H1 (cell line): ENCODE measurements around the gene SLC35E3. TPM values are rescaled to one million over a fixed set of nuclear protein-coding genes. Genes with fewer than 3 reads are reported as not detected.

Experiments
- CTCF ChIA-PET: fragments of 300-600 bp; sonication (Branson Sonifier 250); formaldehyde crosslinking; loops from one replicate; lab custom pipeline; 2021; ENCODE audit not compliant: partially characterized antibody; lab: Charles Lee
- POLR2A ChIA-PET: fragments of 300-600 bp; sonication (Branson Sonifier 250); formaldehyde crosslinking; loops from one replicate; lab custom pipeline; 2021; ENCODE audit warnings: inconsistent platforms; ENCODE audit not compliant: partially characterized antibody; lab: Charles Lee
- DNase-seq, 2 experiments: peaks; one replicate each; pipeline versions ENCODE4 v3.0.0 to v3.0.0-alpha.2; 2010 to 2022; ENCODE audit warnings: low spot score in 2 of 2, low read depth in 1 of 2, mixed read lengths in 1 of 2
- FAIRE-seq: peaks from 2 replicates; lab custom pipeline; 2011; peaks lifted over from hg19 to GRCh38; lab: Jason Lieb, UNC
- H2AFZ ChIP-seq: 2 replicates; pipeline ENCODE4 v1.8.1; 2012; ENCODE audit warnings: low read length, inconsistent platforms
- H2AK5ac ChIP-seq: 2 replicates; pipeline ENCODE4 v1.6.1; 2013; ENCODE audit warnings: low read depth, low read length
- H2BK120ac ChIP-seq: replicated peaks from 2 replicates; pipeline ENCODE3; 2013; ENCODE audit warnings: low read depth, low read length, inconsistent platforms
- H2BK12ac ChIP-seq: 2 replicates; pipeline ENCODE4 v1.6.1; 2013; ENCODE audit warnings: low read depth, low read length
- H2BK15ac ChIP-seq: 2 replicates; pipeline ENCODE4 v1.6.1; 2013; ENCODE audit warnings: low read length
- H2BK20ac ChIP-seq: 2 replicates; pipeline ENCODE4 v1.6.1; 2013; ENCODE audit warnings: low read length
- H2BK5ac ChIP-seq: 2 replicates; pipeline ENCODE4 v1.6.1; 2013; ENCODE audit warnings: low read depth, low read length
- H3K14ac ChIP-seq: 2 replicates; pipeline ENCODE4 v1.6.1; 2013; ENCODE audit warnings: inconsistent platforms; ENCODE audit not compliant: insufficient read length
- H3K18ac ChIP-seq: 2 replicates; pipeline ENCODE4 v1.6.1; 2013; ENCODE audit warnings: low read length; ENCODE audit errors: extremely low read depth
- H3K23ac ChIP-seq: 2 replicates; pipeline ENCODE4 v1.6.1; 2013; ENCODE audit warnings: inconsistent platforms; ENCODE audit not compliant: insufficient read length
- H3K23me2 ChIP-seq: 2 replicates; pipeline ENCODE4 v1.6.1; 2013; ENCODE audit warnings: low read depth, low read length
- H3K27ac ChIP-seq: 2 replicates; pipeline ENCODE4 v1.6.1; 2011; ENCODE audit warnings: low read depth, low read length, inconsistent platforms
- H3K27me3 ChIP-seq, 4 experiments: replicated peaks in 1 of 4; 1 replicate in 1 of 4; 2 replicates in 3 of 4; pipeline versions ENCODE4 v1.6.1 to v1.8.1; 2011 to 2013; ENCODE audit warnings: low read length in 3 of 4, mild to moderate bottlenecking in 3 of 4, inconsistent platforms in 2 of 4, mixed read lengths in 2 of 4, moderate library complexity in 1 of 4; ENCODE audit not compliant: control insufficient read depth in 3 of 4, insufficient read depth in 3 of 4; ENCODE audit errors: extremely low read depth in 1 of 4
- H3K36me3 ChIP-seq, 4 experiments: 2 replicates each; pipeline versions ENCODE4 v1.6.1 to v1.8.1; 2011 to 2013; ENCODE audit warnings: mild to moderate bottlenecking in 4 of 4, low read length in 3 of 4, moderate library complexity in 2 of 4, control low read depth in 1 of 4, inconsistent platforms in 1 of 4; ENCODE audit not compliant: insufficient read depth in 4 of 4, control insufficient read depth in 2 of 4
- H3K4ac ChIP-seq: replicated peaks from 2 replicates; pipeline ENCODE3; 2013; ENCODE audit warnings: low read length, low read depth, mixed read lengths, inconsistent platforms; ENCODE audit not compliant: insufficient read length
- H3K4me1 ChIP-seq, 4 experiments: replicated peaks in 1 of 4; 1 replicate in 1 of 4; 2 replicates in 3 of 4; pipeline versions ENCODE4 v1.6.1 to v1.8.1; 2011 to 2013; ENCODE audit warnings: low read length in 3 of 4, inconsistent platforms in 2 of 4, mixed read lengths in 1 of 4; ENCODE audit not compliant: insufficient read depth in 4 of 4, control insufficient read depth in 3 of 4
- H3K4me2 ChIP-seq, 2 experiments: 2 replicates each; pipeline versions ENCODE4 v1.6.1 to v1.8.1; 2011 to 2013; ENCODE audit warnings: low read depth in 2 of 2, low read length in 2 of 2, control low read depth in 1 of 2, inconsistent platforms in 1 of 2, mild to moderate bottlenecking in 1 of 2; ENCODE audit not compliant: insufficient read depth in 1 of 2
- H3K4me3 ChIP-seq, 4 experiments: fragments of 200-600, 300-600 bp in 1 of 4; sonication (generic), shearing (Covaris generic), sonication (Bioruptor Twin) in 1 of 4; 2 replicates each; pipeline versions ENCODE4 v1.5.1 to v1.8.1; 2011 to 2016; ENCODE audit warnings: low read length in 4 of 4, low read depth in 3 of 4, control low read depth in 2 of 4, inconsistent platforms in 2 of 4, mild to moderate bottlenecking in 2 of 4, mixed read lengths in 1 of 4, moderate library complexity in 1 of 4; ENCODE audit not compliant: insufficient read depth in 2 of 4; ENCODE audit errors: extremely low read depth in 1 of 4
- H3K56ac ChIP-seq: replicated peaks from 2 replicates; pipeline ENCODE3; 2013; ENCODE audit warnings: low read depth, mild to moderate bottlenecking, mixed read lengths, low read length, inconsistent platforms; ENCODE audit not compliant: insufficient read length
- H3K79me1 ChIP-seq: 2 replicates; pipeline ENCODE4 v1.6.1; 2013; ENCODE audit warnings: low read depth, low read length, control low read depth
- H3K79me2 ChIP-seq, 2 experiments: 2 replicates each; pipeline versions ENCODE4 v1.6.1 to v1.8.1; 2012 to 2013; ENCODE audit warnings: low read length in 2 of 2, mild to moderate bottlenecking in 2 of 2, inconsistent platforms in 1 of 2; ENCODE audit not compliant: insufficient read depth in 2 of 2, control insufficient read depth in 1 of 2
- H3K9ac ChIP-seq, 4 experiments: replicated peaks in 1 of 4; 1 replicate in 1 of 4; 2 replicates in 3 of 4; pipeline versions ENCODE4 v1.6.1 to v1.8.1; 2011 to 2013; ENCODE audit warnings: low read depth in 3 of 4, low read length in 3 of 4, control low read depth in 2 of 4, mild to moderate bottlenecking in 2 of 4, moderate library complexity in 2 of 4, inconsistent platforms in 1 of 4; ENCODE audit errors: extremely low read depth in 1 of 4
- H3K9me3 ChIP-seq, 2 experiments: 2 replicates each; pipeline versions ENCODE4 v1.6.1 to v1.8.1; 2012 to 2013; ENCODE audit warnings: mild to moderate bottlenecking in 2 of 2, moderate library complexity in 2 of 2, control low read depth in 1 of 2, inconsistent platforms in 1 of 2, low read depth in 1 of 2, low read length in 1 of 2, mixed read lengths in 1 of 2; ENCODE audit not compliant: insufficient read depth in 2 of 2
- H4K20me1 ChIP-seq, 2 experiments: replicated peaks in 1 of 2; 2 replicates each; pipeline versions ENCODE3 to v1.8.1; 2011 to 2013; ENCODE audit warnings: inconsistent platforms in 2 of 2, low read length in 2 of 2, mild to moderate bottlenecking in 1 of 2; ENCODE audit not compliant: insufficient read depth in 2 of 2, control insufficient read depth in 1 of 2
- H4K5ac ChIP-seq: 2 replicates; pipeline ENCODE4 v1.6.1; 2013; ENCODE audit warnings: low read length, low read depth, mixed read lengths, inconsistent platforms; ENCODE audit not compliant: insufficient read length
- H4K8ac ChIP-seq: 2 replicates; pipeline ENCODE4 v1.8.0; 2013; ENCODE audit warnings: mild to moderate bottlenecking, moderate library complexity, low read length, inconsistent platforms; ENCODE audit not compliant: insufficient read depth; ENCODE audit errors: extremely low read depth
- H4K91ac ChIP-seq: replicated peaks from 2 replicates; pipeline ENCODE3; 2013; ENCODE audit warnings: low read length, mixed read lengths, inconsistent platforms; ENCODE audit not compliant: insufficient read length
- BACH1 ChIP-seq: IDR thresholded peaks from 2 replicates; pipeline ENCODE4 v1.6.1; 2012; ENCODE audit warnings: low read length, improper control_type of control experiment
- CEBPB ChIP-seq: IDR thresholded peaks from 2 replicates; pipeline ENCODE4 v1.6.1; 2012; ENCODE audit warnings: low read depth, low read length
- CHD2 ChIP-seq: IDR thresholded peaks from 2 replicates; pipeline ENCODE4 v1.6.1; 2012; ENCODE audit warnings: low read length, improper control_type of control experiment
- FOSL1 ChIP-seq: IDR thresholded peaks from 2 replicates; pipeline ENCODE4 v1.6.1; 2011; ENCODE audit warnings: mild to moderate bottlenecking, low read depth, low read length, moderate library complexity; ENCODE audit not compliant: insufficient read depth
- GTF2F1 ChIP-seq: IDR thresholded peaks from 2 replicates; pipeline ENCODE4 v1.6.1; 2012; ENCODE audit warnings: low read depth, low read length, improper control_type of control experiment, borderline replicate concordance
- JUND ChIP-seq: IDR thresholded peaks from 2 replicates; pipeline ENCODE4 v1.6.1; 2011; ENCODE audit warnings: mild to moderate bottlenecking, improper control_type of control experiment, low read length
- KDM1A ChIP-seq: fragments of 200-600, 300-600 bp; sonication (generic); IDR thresholded peaks from 2 replicates; pipeline ENCODE4 v1.7.1; 2016; ENCODE audit warnings: mild to moderate bottlenecking, low read length, borderline replicate concordance
- KDM4A ChIP-seq: IDR thresholded peaks from one replicate; pipeline ENCODE4 v1.7.1; 2012; ENCODE audit warnings: low read depth, mild to moderate bottlenecking, moderate library complexity, low read length, inconsistent platforms; ENCODE audit not compliant: severe bottlenecking
- SAP30 ChIP-seq: fragments of 300-600 bp; sonication (generic); IDR thresholded peaks from 2 replicates; pipeline ENCODE4 v1.7.1; 2012; ENCODE audit warnings: low read length, moderate library complexity, mild to moderate bottlenecking, inconsistent platforms; ENCODE audit not compliant: insufficient read depth, insufficient replicate concordance
- SIRT6 ChIP-seq: IDR thresholded peaks from one replicate; pipeline ENCODE4 v1.7.1; 2012; ENCODE audit warnings: low read length, inconsistent platforms
- SP1 ChIP-seq: IDR thresholded peaks from 2 replicates; pipeline ENCODE4 v1.6.1; 2011; ENCODE audit warnings: low read depth, low read length
- SUZ12 ChIP-seq: fragments of 200-600 bp; sonication (generic); IDR thresholded peaks from 2 replicates; pipeline ENCODE4 v1.6.1; 2012; ENCODE audit warnings: mild to moderate bottlenecking, inconsistent platforms, low read length, moderate library complexity, mixed read lengths
- TBP ChIP-seq: IDR thresholded peaks from 2 replicates; pipeline ENCODE4 v1.6.1; 2011; ENCODE audit warnings: low read depth, low read length, improper control_type of control experiment
- ZNF274 ChIP-seq: IDR thresholded peaks from 2 replicates; pipeline ENCODE4 v1.7.0; 2012; ENCODE audit warnings: low read length, borderline replicate concordance; ENCODE audit errors: extremely low read depth
- WGBS, 2 experiments: shearing (Covaris generic) in 1 of 2; methylation state at CpG; one replicate each; pipeline versions ENCODE4 v1.1.6 to v1.1.7; 2013 to 2015; ENCODE audit warnings: low lambda C conversion rate in 2 of 2, mixed read lengths in 2 of 2, inconsistent platforms in 1 of 2, low coverage in 1 of 2, missing lambda C conversion rate in 1 of 2; ENCODE audit not compliant: insufficient replicate concordance in 2 of 2, insufficient coverage in 1 of 2, insufficient read length in 1 of 2; ENCODE audit errors: extremely low coverage in 1 of 2, missing lambda C conversion rate in 1 of 2; 5-methylcytosine and 5-hydroxymethylcytosine counted together
- polyA plus RNA-seq, 7 experiments: library from polyadenylated mRNA; depleted of rRNA in 3 of 7; stranded (reverse) in 5 of 7; unstranded in 2 of 7; fragments of >200 nt in 5 of 7; fragments of 200-250 nt in 2 of 7; gene quantifications; 1 replicate in 5 of 7; 2 replicates in 1 of 7; 4 replicates in 1 of 7; pipeline versions ENCODE4 v1.2.1 to v1.2.3, GENCODE V29; 2011 to 2013; ENCODE audit warnings: missing spikeins in 2 of 7, mixed read lengths in 2 of 7
- total RNA-seq: library from RNA; stranded (reverse); fragmentation: NEBNext Ultra II Directional; extraction: Animal tissue kit (Norgen Biotek cat#: 25700); gene quantifications from 2 replicates; pipeline ENCODE4 v1.2.1, GENCODE V29; 2021

The SLC35E3 gene
- total and polyA plus RNA-seq, 2 of the 8 experiments (the other 6 are each of a cell fraction or from before 2014, with no cell fraction given), result 10.0 to 10.9 TPM

DNA sequence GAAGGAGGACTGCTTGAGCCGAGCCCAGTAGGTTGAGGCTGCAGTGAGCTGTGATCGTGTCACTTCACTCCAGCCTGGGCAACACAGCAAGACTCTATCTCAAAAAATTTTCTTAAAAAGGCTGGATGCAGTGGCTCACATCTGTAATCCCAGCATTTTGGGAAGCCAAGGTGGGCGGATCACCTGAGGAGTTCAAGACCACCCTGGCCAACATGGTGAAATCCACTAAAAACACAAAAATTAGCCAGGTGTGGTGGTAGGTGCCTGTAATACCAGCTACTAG, 44.9 kb downstream of the SLC35E3 start:
- no peak overlapping the region for H2BK20ac ChIP-seq
- H4K20me1 ChIP-seq, result no peaks in the 10 kb centered on the region
- WGBS, 2 experiments, result 59% methylated on average over 3 of the region's 3 CpGs; no CpG with 5 or more reads in 1 of the 2 experiments
- no peak overlapping the region for H4K5ac ChIP-seq
- no peak overlapping the region for H2AFZ ChIP-seq
- no peak overlapping the region for H3K27ac ChIP-seq
- no peaks in the 10 kb centered on the region for H3K23me2 ChIP-seq
- H3K27me3 ChIP-seq, result no peaks in the 10 kb centered on the region
- H3K23ac ChIP-seq, result no peak overlapping the region
- ChIA-PET POLR2A (no interaction called here), CTCF (interaction anchor here (0.6 kb wide), 1 partner anchor 1045 kb away, joined by 3 read pairs; no protein-coding TSS in a partner anchor)
- H2BK15ac ChIP-seq, result no peak overlapping the region
- H4K91ac ChIP-seq, result no peak overlapping the region
- no peak overlapping the region for H3K18ac ChIP-seq
- H2BK5ac ChIP-seq, result no peak overlapping the region
- H3K14ac ChIP-seq, result no peak overlapping the region
- H2BK120ac ChIP-seq, result no peak overlapping the region
- no peaks in the 10 kb centered on the region for H3K79me1 ChIP-seq
- DNase-seq (no peak), FAIRE-seq (no peak)
- H3K9ac ChIP-seq, result no peak overlapping the region
- H3K4me2 ChIP-seq, result no peak overlapping the region
- H2BK12ac ChIP-seq, result no peak overlapping the region
- H3K9me3 ChIP-seq, result no peaks in the 10 kb centered on the region
- no peak overlapping the region for H4K8ac ChIP-seq
- H3K4me1 ChIP-seq, result peaks cover 0 to 2% (median 0%) of the 10 kb centered on the region in 4 experiments; a peak in 1 of 7 replicates
- no peak overlapping the region for H3K4me3 ChIP-seq
- H3K4ac ChIP-seq, result no peak overlapping the region
- H2AK5ac ChIP-seq, result no peak overlapping the region
- H3K56ac ChIP-seq, result no peak overlapping the region
- no peaks in the 10 kb centered on the region for H3K36me3 ChIP-seq
- H3K79me2 ChIP-seq, result no peaks in the 10 kb centered on the region
- no peak for TF ChIP-seq KDM4A
- no peak for TF ChIP-seq GTF2F1
- no peak for TF ChIP-seq SP1
- no peak for TF ChIP-seq JUND
- TF ChIP-seq BACH1, result no peak
- no peak for TF ChIP-seq SAP30
- no peak for TF ChIP-seq TBP
- no peak for TF ChIP-seq CHD2
- TF ChIP-seq ZNF274, result no peak
- TF ChIP-seq KDM1A, result no peak
- no peak for TF ChIP-seq SIRT6
- no peak for TF ChIP-seq FOSL1
- no peak for TF ChIP-seq SUZ12
- TF ChIP-seq CEBPB, result no peak
